Endothelial cell of umbilical vein (primary cell): ENCODE measurements around the gene TMPRSS3.

ENCODE experiments used
- EZH2 ChIP-seq: IDR thresholded peaks from 2 replicates; pipeline ENCODE4 v1.6.1; 2012; ENCODE audit warnings: borderline replicate concordance, low read depth, mild to moderate bottlenecking, moderate library complexity, low read length, inconsistent platforms; ENCODE audit not compliant: severe bottlenecking
- FOS ChIP-seq: IDR thresholded peaks from 2 replicates; pipeline ENCODE4 v1.6.1; 2011; ENCODE audit warnings: mild to moderate bottlenecking, low read length, moderate library complexity, borderline replicate concordance; ENCODE audit not compliant: insufficient read depth
- JUN ChIP-seq: IDR thresholded peaks from 2 replicates; pipeline ENCODE4 v1.6.1; 2011; ENCODE audit warnings: borderline replicate concordance, low read depth; ENCODE audit not compliant: insufficient read length, insufficient read depth
- POLR2A ChIP-seq: IDR thresholded peaks from 2 replicates; pipeline ENCODE4 v1.6.1; 2012; ENCODE audit warnings: low read depth, mild to moderate bottlenecking, control low read depth, low read length
- POLR2AphosphoS5 ChIP-seq: IDR thresholded peaks from 2 replicates; pipeline ENCODE4 v1.6.1; 2012; ENCODE audit warnings: low read depth, mild to moderate bottlenecking, control low read depth, low read length, moderate library complexity; ENCODE audit not compliant: insufficient read depth
- TF ChIP-seq, protein P1 (sequence below), 2 donors: IDR thresholded peaks; 1 replicate in 1 of 2; 2 replicates in 1 of 2; pipeline ENCODE4 v1.5.1; 2011; ENCODE audit warnings: low read length in 2 of 2, mild to moderate bottlenecking in 2 of 2, moderate library complexity in 2 of 2, control low read depth in 1 of 2, inconsistent platforms in 1 of 2, low read depth in 1 of 2; ENCODE audit not compliant: insufficient read depth in 1 of 2; ENCODE audit errors: extremely low read depth in 1 of 2
- TF ChIP-seq, protein P2 (sequence below): IDR thresholded peaks from 2 replicates; pipeline ENCODE4 v1.6.1; 2011; ENCODE audit not compliant: insufficient read depth, insufficient read length

DNA sequence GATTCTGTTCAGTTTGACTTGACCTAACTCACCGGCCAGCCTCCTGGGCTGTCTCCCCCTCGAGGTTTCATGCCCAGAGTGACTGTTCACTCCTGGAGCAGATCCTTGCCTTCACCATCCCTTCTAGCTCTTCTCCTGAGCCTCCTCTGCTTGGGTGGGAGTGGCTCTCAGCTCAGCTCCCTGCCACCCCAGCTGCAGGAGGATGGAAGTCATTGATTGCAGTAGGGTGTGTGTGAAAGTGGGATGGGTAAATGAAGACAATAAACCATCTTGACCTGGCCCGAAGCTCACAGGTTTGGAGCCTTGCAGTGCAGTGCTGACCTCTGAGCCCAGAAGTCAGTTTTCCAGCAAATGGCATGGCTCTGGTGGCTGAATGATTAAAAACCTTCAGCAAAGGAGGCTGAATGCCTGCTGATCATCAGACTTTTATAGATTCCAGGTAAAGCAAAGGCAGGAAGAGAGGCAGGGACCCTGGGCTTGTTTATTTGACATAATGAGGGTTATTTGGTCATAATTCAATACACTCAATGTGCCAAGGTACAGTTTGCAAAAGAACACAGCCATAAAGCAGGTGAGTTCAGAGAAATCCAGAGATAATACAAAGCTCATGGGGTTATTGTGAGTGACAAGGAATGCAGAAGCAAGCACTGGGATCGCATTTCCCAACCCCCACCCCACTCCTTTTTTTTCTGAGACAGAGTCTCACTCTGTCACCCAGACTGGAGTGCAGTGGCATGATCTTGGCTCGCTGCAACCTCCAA, 63.1 kb downstream of the TMPRSS3 start:
- TF ChIP-seq POLR2A (no peak), FOS (no peak), POLR2AphosphoS5 (no peak), EZH2 (no peak), JUN (no peak)
- TF ChIP-seq, protein P1, sequence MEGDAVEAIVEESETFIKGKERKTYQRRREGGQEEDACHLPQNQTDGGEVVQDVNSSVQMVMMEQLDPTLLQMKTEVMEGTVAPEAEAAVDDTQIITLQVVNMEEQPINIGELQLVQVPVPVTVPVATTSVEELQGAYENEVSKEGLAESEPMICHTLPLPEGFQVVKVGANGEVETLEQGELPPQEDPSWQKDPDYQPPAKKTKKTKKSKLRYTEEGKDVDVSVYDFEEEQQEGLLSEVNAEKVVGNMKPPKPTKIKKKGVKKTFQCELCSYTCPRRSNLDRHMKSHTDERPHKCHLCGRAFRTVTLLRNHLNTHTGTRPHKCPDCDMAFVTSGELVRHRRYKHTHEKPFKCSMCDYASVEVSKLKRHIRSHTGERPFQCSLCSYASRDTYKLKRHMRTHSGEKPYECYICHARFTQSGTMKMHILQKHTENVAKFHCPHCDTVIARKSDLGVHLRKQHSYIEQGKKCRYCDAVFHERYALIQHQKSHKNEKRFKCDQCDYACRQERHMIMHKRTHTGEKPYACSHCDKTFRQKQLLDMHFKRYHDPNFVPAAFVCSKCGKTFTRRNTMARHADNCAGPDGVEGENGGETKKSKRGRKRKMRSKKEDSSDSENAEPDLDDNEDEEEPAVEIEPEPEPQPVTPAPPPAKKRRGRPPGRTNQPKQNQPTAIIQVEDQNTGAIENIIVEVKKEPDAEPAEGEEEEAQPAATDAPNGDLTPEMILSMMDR (IDR thresholded peaks at IDR 0.05; ENCODE audit: extremely low read depth in 1 of 2, insufficient read depth in 1 of 2, low read depth in 1 of 2, low read length in 2 of 2) = no peak
- TF ChIP-seq, protein P2, sequence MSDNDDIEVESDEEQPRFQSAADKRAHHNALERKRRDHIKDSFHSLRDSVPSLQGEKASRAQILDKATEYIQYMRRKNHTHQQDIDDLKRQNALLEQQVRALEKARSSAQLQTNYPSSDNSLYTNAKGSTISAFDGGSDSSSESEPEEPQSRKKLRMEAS = no peak
